NCI-H1092 treated with DMSO at 0.1 percent for 48 hours (cell line): ENCODE measurements around the gene CHMP6.
A peak's percentile ranks its signal among the peaks of the same experiment; 100 is the strongest.

Source experiments
- DNase-seq: peaks from one replicate; lab custom pipeline; 2025; lab: John Stamatoyannopoulos, UW

The CHMP6 gene

DNA sequence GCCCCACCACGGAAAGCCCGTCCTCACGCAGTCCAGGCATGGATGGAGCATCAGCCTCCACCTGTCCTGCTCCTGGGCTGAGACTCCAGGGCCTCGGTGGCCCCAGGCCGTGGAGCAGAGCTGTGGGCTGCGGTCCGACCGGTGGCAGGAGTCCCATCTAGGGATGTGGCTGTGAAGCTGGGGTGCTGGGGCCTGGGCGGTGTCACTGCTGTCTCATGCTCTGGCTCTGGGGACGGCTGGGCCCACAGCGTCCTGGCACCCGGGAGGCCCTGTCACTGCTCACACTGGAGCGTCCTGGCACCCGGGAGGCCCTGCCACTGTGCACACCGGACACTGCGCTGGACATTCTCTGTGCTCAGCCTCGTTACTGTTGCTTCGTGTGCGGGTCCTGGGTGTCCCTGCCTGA is 51.7 kb downstream of the CHMP6 start:
- DNase-seq, result no peak

DNA sequence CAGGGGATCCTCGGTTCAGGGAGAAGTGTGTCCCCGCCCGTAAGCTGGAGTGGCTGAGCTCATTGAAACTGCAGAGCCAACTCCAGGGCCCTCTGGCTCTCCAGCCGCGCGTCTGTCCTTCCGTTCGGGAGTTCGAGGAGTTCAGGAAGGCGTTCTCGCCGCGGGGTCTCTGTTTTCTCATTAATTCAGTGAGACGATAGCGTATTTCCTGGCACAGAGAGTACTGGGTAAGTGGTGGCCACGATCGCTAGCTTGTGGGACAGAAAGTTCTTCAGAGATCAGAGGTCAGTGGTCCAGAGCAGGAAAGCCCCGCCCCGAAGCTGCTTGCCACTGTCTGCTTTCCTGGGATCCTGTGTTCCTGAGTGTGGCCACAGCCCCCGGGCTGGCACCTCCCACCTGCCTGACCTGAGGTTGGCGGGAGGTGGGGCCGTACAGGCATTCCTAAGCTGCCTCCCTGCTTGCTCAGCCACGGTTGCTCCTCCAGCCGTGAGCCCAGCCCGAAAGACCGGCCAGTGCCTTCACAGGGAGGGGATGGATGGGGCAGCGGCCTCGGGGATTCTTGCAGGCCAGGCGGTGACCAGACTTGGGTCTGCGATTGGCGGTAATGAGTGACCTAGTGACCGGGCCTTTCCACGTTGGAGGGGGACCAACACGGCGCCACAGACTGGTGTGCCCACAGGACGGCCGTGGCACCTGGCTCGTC is 52.2 kb downstream of the CHMP6 start:
- DNase-seq, result no peak

DNA sequence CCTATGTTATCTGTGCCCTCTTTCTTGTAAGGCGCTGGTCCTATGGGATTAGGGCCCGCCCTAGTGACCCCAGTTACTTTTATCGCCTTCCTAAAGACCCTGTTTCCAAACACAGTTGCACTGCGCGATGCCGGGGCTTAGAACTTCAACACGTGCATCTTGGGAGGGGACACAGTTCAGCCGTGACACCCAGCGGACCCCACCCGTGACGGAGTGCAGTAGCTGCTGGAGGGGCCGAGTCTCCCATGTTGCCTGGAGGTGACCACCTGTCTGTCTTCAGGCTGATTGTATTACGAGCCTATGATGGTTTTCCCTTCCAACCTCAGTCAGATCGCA is 52.8 kb downstream of the CHMP6 start:
- no peak for DNase-seq

DNA sequence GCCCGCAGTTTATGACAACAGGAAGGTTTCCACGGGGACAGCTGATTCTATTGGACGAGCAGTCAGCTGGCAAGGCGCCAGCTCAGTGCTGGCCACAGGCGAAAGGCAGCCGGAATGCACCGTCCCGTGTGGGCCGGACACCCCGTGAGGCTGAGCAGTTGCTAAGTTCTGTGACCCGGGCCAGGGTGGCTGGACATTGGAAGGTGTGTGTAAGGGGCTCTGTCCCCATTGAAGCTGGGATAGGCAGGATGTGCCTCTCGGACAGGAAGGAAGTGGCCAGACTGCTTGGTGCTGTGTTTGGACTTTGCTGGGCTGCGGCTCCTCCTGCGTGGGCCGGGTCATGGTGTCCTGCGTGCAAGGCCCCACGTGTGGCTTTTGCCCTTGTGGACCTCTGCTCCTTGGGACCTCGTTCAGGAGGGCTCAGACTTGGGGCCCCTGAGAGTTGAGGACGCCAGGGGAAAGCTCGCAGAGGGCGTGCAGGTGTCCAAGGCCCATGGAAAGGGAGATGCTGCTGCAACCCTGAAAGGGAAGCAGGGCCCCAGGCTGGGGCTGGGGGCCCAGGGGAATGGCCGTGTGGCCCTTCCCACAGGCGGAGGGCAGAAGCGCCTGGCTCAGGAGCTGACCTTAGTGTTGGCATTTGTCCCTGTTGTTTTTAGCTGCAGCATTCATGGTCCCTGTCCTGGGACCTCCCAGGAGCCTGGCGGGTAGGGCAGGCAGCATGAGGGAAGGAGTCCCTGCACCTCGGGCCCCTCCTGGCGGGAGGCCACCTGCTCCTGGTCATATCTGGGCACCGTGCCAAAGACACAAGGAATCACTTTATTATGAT is 53.3 kb downstream of the CHMP6 start:
- peak; percentile 47 for DNase-seq

DNA sequence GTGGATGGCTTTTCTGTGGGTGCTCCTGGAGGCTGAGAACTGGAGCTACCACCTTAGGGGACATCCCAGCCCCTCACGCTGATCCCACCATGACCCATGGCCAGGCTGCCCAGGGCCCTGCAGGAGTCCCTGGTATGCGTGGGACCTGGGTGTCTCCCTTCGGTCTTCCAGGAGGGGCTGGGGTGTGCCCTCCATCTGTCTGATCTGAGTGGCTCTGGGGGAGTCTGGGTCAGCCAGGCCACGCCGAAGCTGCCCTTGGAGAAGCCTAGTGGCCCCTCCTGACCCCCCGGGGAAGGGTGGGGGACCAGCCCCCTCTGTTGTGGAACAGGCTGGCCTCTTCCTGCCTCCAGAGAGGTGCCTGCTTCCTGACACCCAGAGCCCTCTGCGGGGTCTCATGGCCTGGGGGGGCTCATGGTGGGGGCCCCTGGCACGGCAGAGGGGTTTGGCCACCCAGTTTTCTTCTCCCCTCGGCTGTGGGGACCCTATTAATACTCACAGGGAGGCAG is 54.0 kb downstream of the CHMP6 start:
- no peak for DNase-seq

DNA sequence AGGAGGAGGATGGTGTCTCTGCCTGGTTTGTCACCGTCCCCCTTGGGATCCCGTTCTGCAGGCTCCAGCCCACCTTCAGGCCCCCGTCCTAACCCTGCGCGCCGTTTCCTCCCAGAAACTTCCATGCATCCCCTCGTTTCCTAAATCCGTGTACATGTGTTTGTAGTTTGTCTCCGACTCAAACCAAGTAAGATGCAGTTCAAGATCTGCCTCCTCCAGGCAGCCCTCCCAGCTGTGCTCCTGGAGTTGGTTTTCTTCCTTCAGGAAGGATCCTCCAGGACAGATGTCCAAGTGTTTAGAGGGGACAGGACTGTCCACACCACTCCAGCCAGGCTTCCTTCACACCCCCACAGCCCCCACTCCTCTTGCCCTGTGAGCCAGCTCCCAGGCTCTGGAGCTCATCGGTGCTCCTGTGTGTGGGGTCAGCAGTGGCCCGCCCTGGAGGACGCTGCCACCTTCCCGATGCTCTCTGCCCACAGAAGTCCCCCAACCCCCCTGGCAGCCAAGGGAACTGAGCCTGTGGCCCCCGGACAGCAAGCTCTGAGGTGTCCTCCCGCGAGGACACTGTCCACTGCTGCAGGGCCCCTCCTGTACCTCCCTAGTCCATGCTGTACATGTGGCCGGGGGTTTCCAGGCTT is 54.6 kb downstream of the CHMP6 start:
- DNase-seq, result no peak

DNA sequence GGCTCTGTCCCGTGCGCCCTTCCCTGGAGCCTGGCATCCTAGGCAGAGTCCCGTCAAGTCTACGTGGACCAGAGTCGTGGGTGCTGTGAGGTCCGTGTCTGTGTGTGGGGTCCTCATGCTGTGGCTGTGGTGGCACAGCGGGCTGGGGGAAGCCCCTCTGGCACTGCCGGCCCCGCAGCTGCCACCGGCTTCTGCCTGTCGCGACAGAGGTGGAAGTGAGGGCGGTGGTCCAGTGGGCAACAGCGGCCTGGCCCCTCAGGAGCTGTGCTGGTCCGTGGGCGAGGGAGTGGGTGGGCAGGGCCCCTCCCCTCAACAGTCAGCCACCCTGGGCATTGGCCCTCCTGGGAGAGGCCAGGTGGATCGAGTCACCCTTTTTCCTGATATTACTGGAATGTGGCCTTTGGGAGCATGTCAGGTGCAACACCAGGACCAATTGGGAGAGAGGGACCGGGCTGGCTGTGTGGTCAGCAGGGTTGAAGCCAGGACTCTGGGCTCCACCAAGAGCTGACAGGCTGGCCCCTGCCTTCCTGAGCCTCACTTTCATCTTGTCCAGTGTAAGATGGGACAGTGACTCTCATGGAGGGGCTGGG is 55.2 kb downstream of the CHMP6 start:
- DNase-seq, result no peak

DNA sequence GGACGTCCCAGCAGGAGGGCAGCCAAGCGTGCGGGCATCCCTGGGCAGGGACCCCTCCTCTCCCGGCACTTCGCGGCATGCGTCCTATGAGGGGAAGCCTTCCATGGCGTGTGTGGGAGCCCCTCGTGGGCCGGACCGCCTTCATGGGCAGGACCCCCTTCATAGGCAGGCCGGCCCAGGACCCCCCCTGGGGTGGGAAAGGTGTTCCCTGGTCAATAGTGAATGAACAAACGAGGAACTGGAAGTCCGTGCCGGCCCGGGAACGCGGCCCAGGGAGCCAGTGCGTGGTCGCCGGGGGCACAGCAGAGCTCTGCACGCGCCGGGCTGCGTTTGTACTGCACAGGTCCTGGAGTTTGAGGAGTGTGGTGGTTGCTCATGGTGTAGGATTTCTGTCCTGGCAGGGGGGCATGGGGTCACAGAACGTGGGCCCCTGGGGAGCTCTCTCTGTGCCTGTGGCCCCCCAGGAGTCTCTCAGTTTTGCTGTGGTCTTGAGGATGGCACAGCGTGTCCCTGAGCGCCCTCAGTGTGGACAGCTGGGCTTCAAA is 57.3 kb downstream of the CHMP6 start:
- no peak for DNase-seq

DNA sequence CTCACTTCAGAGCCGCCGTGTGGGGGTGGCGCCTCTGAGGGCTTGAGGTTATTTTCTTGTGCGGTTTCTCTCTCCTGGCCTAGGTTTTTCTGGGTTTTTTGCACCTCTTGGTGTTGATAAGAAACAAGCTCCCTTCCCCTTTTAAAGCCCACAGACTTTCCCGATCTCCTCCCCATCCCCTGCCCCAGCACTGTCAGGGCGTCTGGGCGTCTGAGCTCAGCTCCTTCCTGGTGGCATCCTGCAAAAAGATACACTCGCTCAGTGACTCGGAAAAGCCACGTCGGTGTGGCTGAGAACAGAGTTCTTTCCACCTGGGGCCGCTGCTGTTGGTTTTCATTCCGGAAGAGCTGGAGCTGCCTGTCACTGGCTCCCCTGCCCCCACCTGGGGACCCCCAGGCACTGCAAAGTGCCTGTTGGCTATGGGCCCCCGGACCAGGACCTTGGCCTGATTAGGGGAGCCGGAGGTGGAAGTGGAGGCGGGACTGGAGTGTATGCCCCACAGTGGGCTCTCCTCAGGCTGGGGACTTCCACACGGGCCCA is 57.8 kb downstream of the CHMP6 start:
- no peak for DNase-seq
